H9 (cell line): ENCODE results near the gene MSL1. TPM values are rescaled to one million over a fixed set of nuclear protein-coding genes. Genes with fewer than 3 reads are reported as not detected.
A peak's percentile ranks its signal among the peaks of the same experiment; 100 is the strongest.

Experiments
- DNase-seq: peaks from one replicate; pipeline ENCODE4 v3.0.0-alpha.2; 2017
- H2AFZ ChIP-seq: one replicate; pipeline ENCODE4 v1.6.1; 2013; ENCODE audit warnings: mild to moderate bottlenecking, low read length, control low read depth, moderate library complexity
- H2AK5ac ChIP-seq: 2 replicates; pipeline ENCODE4 v1.6.1; 2013; ENCODE audit warnings: low read length, control low read depth, mixed read lengths; ENCODE audit not compliant: insufficient read length
- H2BK120ac ChIP-seq: one replicate; pipeline ENCODE4 v1.6.1; 2013; ENCODE audit warnings: low read depth, mild to moderate bottlenecking, low read length, control low read depth, inconsistent platforms; ENCODE audit not compliant: poor library complexity, severe bottlenecking
- H2BK12ac ChIP-seq: 2 replicates; pipeline ENCODE4 v1.6.1; 2013; ENCODE audit warnings: low read length, control low read depth, mixed read lengths, low read depth; ENCODE audit not compliant: insufficient read length
- H2BK15ac ChIP-seq: 2 replicates; pipeline ENCODE4 v1.6.1; 2013; ENCODE audit warnings: low read depth, low read length, control low read depth
- H2BK20ac ChIP-seq: one replicate; pipeline ENCODE4 v1.6.1; 2013; ENCODE audit warnings: low read depth, mild to moderate bottlenecking, low read length, control low read depth, inconsistent platforms; ENCODE audit not compliant: poor library complexity, severe bottlenecking
- H2BK5ac ChIP-seq: 2 replicates; pipeline ENCODE4 v1.6.1; 2013; ENCODE audit warnings: low read length, control low read depth, mixed read lengths; ENCODE audit not compliant: insufficient read length
- H3K14ac ChIP-seq: 2 replicates; pipeline ENCODE4 v1.6.1; 2013; ENCODE audit warnings: low read length, control low read depth; ENCODE audit not compliant: insufficient read depth
- H3K18ac ChIP-seq: 2 replicates; pipeline ENCODE4 v1.6.1; 2013; ENCODE audit warnings: low read depth, mild to moderate bottlenecking, mixed read lengths, low read length, control low read depth; ENCODE audit not compliant: insufficient read length
- H3K23ac ChIP-seq: 2 replicates; pipeline ENCODE4 v1.6.1; 2013; ENCODE audit warnings: low read length, control low read depth, mixed read lengths, low read depth; ENCODE audit not compliant: insufficient read length
- H3K23me2 ChIP-seq: 2 replicates; pipeline ENCODE4 v1.6.1; 2013; ENCODE audit warnings: low read depth, mild to moderate bottlenecking, mixed read lengths, low read length, control low read depth; ENCODE audit not compliant: insufficient read length, poor library complexity, severe bottlenecking
- H3K27ac ChIP-seq: 2 replicates; pipeline ENCODE4 v1.5.1; 2013; ENCODE audit warnings: low read length, control low read depth, mixed read lengths, low read depth; ENCODE audit not compliant: insufficient read length
- H3K27me3 ChIP-seq: 2 replicates; pipeline ENCODE4 v1.6.1; 2013; ENCODE audit warnings: low read length, control low read depth, inconsistent platforms; ENCODE audit not compliant: insufficient read depth
- H3K4ac ChIP-seq: 2 replicates; pipeline ENCODE4 v1.6.1; 2013; ENCODE audit warnings: low read depth, mild to moderate bottlenecking, control low read depth, inconsistent platforms, low read length, moderate library complexity
- H3K4me1 ChIP-seq: 2 replicates; pipeline ENCODE4 v1.6.1; 2013; ENCODE audit warnings: low read length, control low read depth, inconsistent platforms; ENCODE audit not compliant: insufficient read depth
- H3K4me2 ChIP-seq: 2 replicates; pipeline ENCODE4 v1.6.1; 2013; ENCODE audit warnings: low read length, control low read depth, mixed read lengths; ENCODE audit not compliant: insufficient read length, insufficient read depth
- H3K56ac ChIP-seq: 2 replicates; pipeline ENCODE4 v1.6.1; 2013; ENCODE audit warnings: low read depth, mild to moderate bottlenecking, mixed read lengths, low read length, control low read depth; ENCODE audit not compliant: insufficient read length
- H3K79me1 ChIP-seq: 2 replicates; pipeline ENCODE4 v1.6.1; 2013; ENCODE audit warnings: low read depth, mild to moderate bottlenecking, moderate library complexity, low read length, control low read depth, inconsistent platforms; ENCODE audit not compliant: insufficient read depth, poor library complexity, severe bottlenecking
- H3K79me2 ChIP-seq: 2 replicates; pipeline ENCODE4 v1.6.1; 2013; ENCODE audit warnings: low read length, control low read depth, inconsistent platforms; ENCODE audit not compliant: insufficient read depth
- H3K9ac ChIP-seq: 2 replicates; pipeline ENCODE4 v1.6.1; 2013; ENCODE audit warnings: low read length, control low read depth, mixed read lengths; ENCODE audit not compliant: insufficient read length; ENCODE audit errors: extremely low read depth
- H3K9me3 ChIP-seq: one replicate; pipeline ENCODE4 v1.6.1; 2013; ENCODE audit warnings: low read depth, low read length, inconsistent platforms; ENCODE audit not compliant: control insufficient read depth
- H3T11ph ChIP-seq: one replicate; pipeline ENCODE4 v1.6.1; 2013; ENCODE audit warnings: mild to moderate bottlenecking, low read length, control low read depth, inconsistent platforms
- H4K20me1 ChIP-seq: one replicate; pipeline ENCODE4 v1.6.1; 2013; ENCODE audit not compliant: control insufficient read depth, insufficient read length, insufficient read depth
- H4K5ac ChIP-seq: 2 replicates; pipeline ENCODE4 v1.6.1; 2013; ENCODE audit warnings: low read depth, mild to moderate bottlenecking, mixed read lengths, low read length, control low read depth; ENCODE audit not compliant: insufficient read length
- H4K8ac ChIP-seq: replicated peaks from 2 replicates; pipeline ENCODE4 v1.6.1; 2013; ENCODE audit warnings: low read length, control low read depth, mixed read lengths, low read depth; ENCODE audit not compliant: insufficient read length
- H4K91ac ChIP-seq: 2 replicates; pipeline ENCODE4 v1.6.1; 2013; ENCODE audit warnings: low read depth, mild to moderate bottlenecking, moderate library complexity, mixed read lengths, low read length, control low read depth; ENCODE audit not compliant: insufficient read length
- H3K27ac Mint-ChIP-seq, 3 experiments: 2 replicates in 2 of 3; 3 replicates in 1 of 3; pipeline ENCODE4 v1.8.0; 2020 to 2021; ENCODE audit warnings: mixed read lengths in 3 of 3, mild to moderate bottlenecking in 1 of 3, moderate library complexity in 1 of 3
- H3K27me3 Mint-ChIP-seq: 2 replicates; pipeline ENCODE4 v1.8.0; 2021; ENCODE audit warnings: low read depth, mild to moderate bottlenecking, moderate library complexity, mixed read lengths
- H3K36me3 Mint-ChIP-seq, 3 experiments: 2 replicates in 2 of 3; 3 replicates in 1 of 3; pipeline ENCODE4 v1.8.0; 2020 to 2021; ENCODE audit warnings: low read depth in 3 of 3, mixed read lengths in 3 of 3; ENCODE audit not compliant: insufficient read depth in 1 of 3
- H3K4me1 Mint-ChIP-seq, 2 experiments: 2 replicates each; pipeline ENCODE4 v1.8.0; 2020; ENCODE audit warnings: mixed read lengths in 2 of 2
- H3K4me3 Mint-ChIP-seq, 2 experiments: 2 replicates in 1 of 2; 3 replicates in 1 of 2; pipeline ENCODE4 v1.8.0; 2020 to 2021; ENCODE audit warnings: mild to moderate bottlenecking in 2 of 2, mixed read lengths in 2 of 2, moderate library complexity in 1 of 2
- H3K9me3 Mint-ChIP-seq, 2 experiments: 2 replicates in 1 of 2; 3 replicates in 1 of 2; pipeline ENCODE4 v1.8.0; 2020; ENCODE audit warnings: mild to moderate bottlenecking in 2 of 2, mixed read lengths in 2 of 2, moderate library complexity in 1 of 2
- CTCF ChIP-seq: fragments of 200-600 bp; sonication (generic); conservative IDR thresholded peaks from 3 replicates; pipeline ENCODE4 v1.8.0; 2021; ENCODE audit warnings: antibody characterized with exemption, mild to moderate bottlenecking
- WGBS: extraction: QIAGEN DNeasy Blood & Tissue Kit; methylation state at CpG from one replicate; pipeline ENCODE4 v1.1.7; 2013; ENCODE audit warnings: missing lambda C conversion rate, low lambda C conversion rate, mixed read lengths; ENCODE audit not compliant: insufficient read length; ENCODE audit errors: extremely low coverage; 5-methylcytosine and 5-hydroxymethylcytosine counted together
- total RNA-seq: library from RNA; stranded (reverse); gene quantifications from 2 replicates; pipeline ENCODE4 v1.2.1, GENCODE V29; 2021

The MSL1 gene
- total RNA-seq, 1 experiment from 2014 or later: 105 TPM

- Mint-ChIP-seq H3K27ac (peak overlapping the region; percentile 73 to 99 (median 98); a peak in 5 of 7 replicates), H3K27me3 (peaks cover 7% of the 10 kb centered on the region), H3K4me3 (peak overlapping the region in 1 of 2 experiments; percentile 53; a peak in 1 of 5 replicates), H3K36me3 (no peaks in the 10 kb centered on the region; a peak in 2 of 7 replicates), H3K9me3 (no peaks in the 10 kb centered on the region; a peak in 2 of 5 replicates), H3K4me1 (peaks cover 67 to 76% of the 10 kb centered on the region in 2 experiments)
- Histone ChIP-seq H4K8ac (no peak overlapping the region), H3K4me2 (no peak overlapping the region), H3K4me1 (peaks cover 17% of the 10 kb centered on the region; the same call in 1 of the 2 replicates), H3K23ac (no peak overlapping the region), H2BK5ac (no peak overlapping the region), H3K56ac (no peak overlapping the region), H2AK5ac (no peak overlapping the region), H3K23me2 (no peaks in the 10 kb centered on the region), H3K79me1 (no peaks in the 10 kb centered on the region), H2BK12ac (peak overlapping the region; percentile 69), H4K5ac (no peak overlapping the region), H3T11ph (no peak overlapping the region), H3K9me3 (no peaks in the 10 kb centered on the region), H3K4ac (no peak overlapping the region), H4K91ac (no peak overlapping the region), H3K14ac (no peak overlapping the region), H2BK120ac (no peak overlapping the region), H3K27me3 (peaks cover under 1% of the 10 kb centered on the region; the same call in 1 of the 2 replicates), H2BK15ac (no peak overlapping the region), H2AFZ (no peak overlapping the region), H2BK20ac (no peak overlapping the region), H3K27ac (no peak overlapping the region), H3K79me2 (no peaks in the 10 kb centered on the region), H4K20me1 (no peaks in the 10 kb centered on the region), H3K18ac (no peak overlapping the region), H3K9ac (no peak overlapping the region)
- no peak for DNase-seq
- WGBS: no CpG with 5 or more reads among the region's 4 CpGs
- no peak for TF ChIP-seq CTCF
Measured at GRCh38 chr17:40112718-40113109, 9.1 kb upstream of the MSL1 start.
